K562 (cell line): ENCODE measurements around the gene PHTF1. TPM values are rescaled to one million over a fixed set of nuclear protein-coding genes. Genes with fewer than 3 reads are reported as not detected.

Source experiments
- BRD4 ChIP-seq: fragments of 200-600 bp; sonication (generic); IDR thresholded peaks from 2 replicates; pipeline ENCODE4 v1.6.1; 2017; ENCODE audit warnings: inconsistent platforms
- CEBPG ChIP-seq, 3 experiments: fragments of 200-800 bp in 1 of 3; sonication (Bioruptor generic) in 1 of 3; sonication (generic) in 1 of 3; formaldehyde crosslinking in 1 of 3; IDR thresholded peaks in 2 of 3; conservative IDR thresholded peaks in 1 of 3; 2 replicates each; pipeline versions ENCODE4 v1.6.1 to v1.8.0; 2016 to 2022; ENCODE audit warnings: missing compliant biosample characterization in 2 of 3, missing genetic modification characterization in 2 of 3, mild to moderate bottlenecking in 1 of 3, missing genetic modification reagents in 1 of 3
- CHD1 ChIP-seq: fragments of 200-600 bp; sonication (generic); IDR thresholded peaks from one replicate; pipeline ENCODE4 v1.6.1; 2012; ENCODE audit warnings: mild to moderate bottlenecking, moderate library complexity, low read length, inconsistent platforms
- CREB3 ChIP-seq: fragments of 450-650 bp; conservative IDR thresholded peaks from 2 replicates; pipeline ENCODE4 v1.6.1; 2016; ENCODE audit warnings: missing genetic modification characterization, low read depth, mild to moderate bottlenecking, missing compliant biosample characterization, moderate library complexity
- CXXC5 ChIP-seq: fragments of 250-450 bp; sonication (Bioruptor Pico); IDR thresholded peaks from 2 replicates; pipeline ENCODE4 v1.8.0; 2022; ENCODE audit warnings: inconsistent platforms, mild to moderate bottlenecking, moderate library complexity
- DDX20 ChIP-seq: fragments of 450-650 bp; IDR thresholded peaks from 2 replicates; pipeline ENCODE4 v1.6.1; 2016; ENCODE audit warnings: missing genetic modification characterization, low read depth, mild to moderate bottlenecking, missing compliant biosample characterization, moderate library complexity
- EWSR1 ChIP-seq: fragments of 450-650 bp; IDR thresholded peaks from 2 replicates; pipeline ENCODE4 v1.6.1; 2018; ENCODE audit warnings: borderline replicate concordance, mild to moderate bottlenecking, low read depth, moderate library complexity; ENCODE audit not compliant: partially characterized antibody
- GTF2F1 ChIP-seq: IDR thresholded peaks from 2 replicates; pipeline ENCODE4 v1.6.1; 2011; ENCODE audit warnings: low read depth, low read length, improper control_type of control experiment
- HDAC2 ChIP-seq: fragments of 450-650 bp; IDR thresholded peaks from 2 replicates; pipeline ENCODE4 v1.6.1; 2016; ENCODE audit warnings: mild to moderate bottlenecking
- JUN ChIP-seq, 2 experiments: sonication (generic) in 1 of 2; formaldehyde crosslinking in 1 of 2; IDR thresholded peaks; 2 replicates each; pipeline versions ENCODE4 v1.6.1 to v1.8.0; 2012 to 2022; ENCODE audit warnings: borderline replicate concordance in 2 of 2, mild to moderate bottlenecking in 2 of 2, improper control_type of control experiment in 1 of 2, low read depth in 1 of 2, low read length in 1 of 2, missing genetic modification reagents in 1 of 2
- NFATC3 ChIP-seq: fragments of 450-650 bp; IDR thresholded peaks from 2 replicates; pipeline ENCODE4 v1.6.1; 2017; ENCODE audit warnings: mild to moderate bottlenecking
- NRF1 ChIP-seq, 2 experiments: fragments of 450-650 bp; IDR thresholded peaks in 1 of 2; conservative IDR thresholded peaks in 1 of 2; 2 replicates each; pipeline ENCODE4 v1.6.1; 2014; ENCODE audit warnings: mild to moderate bottlenecking in 2 of 2
- POLR2B ChIP-seq: fragments of 450-650 bp; IDR thresholded peaks from 2 replicates; pipeline ENCODE4 v1.6.1; 2018; ENCODE audit warnings: low read depth; ENCODE audit not compliant: partially characterized antibody
- RHOXF2B ChIP-seq: fragments of 250-450 bp; sonication (Bioruptor Pico); conservative IDR thresholded peaks from 2 replicates; pipeline ENCODE4 v1.5.1; 2021
- SIRT6 ChIP-seq: IDR thresholded peaks from one replicate; pipeline ENCODE4 v1.6.1; 2012; ENCODE audit warnings: low read depth, mild to moderate bottlenecking, control low read depth, inconsistent platforms, low read length, moderate library complexity
- SP1 ChIP-seq: sonication (generic); formaldehyde crosslinking; IDR thresholded peaks from 2 replicates; pipeline ENCODE4 v1.8.1; 2022; ENCODE audit warnings: mild to moderate bottlenecking, missing genetic modification reagents
- ZNF24 ChIP-seq: fragments of 450-650 bp; IDR thresholded peaks from 2 replicates; pipeline ENCODE4 v1.6.1; 2016
- ZNF655 ChIP-seq: fragments of 250-450 bp; sonication (Bioruptor Pico); IDR thresholded peaks from 2 replicates; pipeline ENCODE4 v1.5.0; 2021
- polyA plus RNA-seq, 8 experiments: library from polyadenylated mRNA; depleted of rRNA in 4 of 8; stranded (reverse) in 5 of 8; unstranded in 3 of 8; fragments of >200 nt; fragmentation: Nextera tagmentation in 2 of 8; fragmentation: Illumina TruSeq in 1 of 8; extraction: Ambion mirVana in 2 of 8; extraction: Trizol in 1 of 8; gene quantifications; 2 replicates each; pipeline versions ENCODE4 v1.2.1 to v1.2.3, GENCODE V29; 2011 to 2014; ENCODE audit warnings: inconsistent platforms in 1 of 8, missing spikeins in 1 of 8
- total RNA-seq, 7 experiments: library from RNA; depleted of rRNA in 6 of 7; stranded (reverse); fragments of >200 nt in 6 of 7; fragmentation: Illumina TruSeq in 2 of 7; extraction: Trizol in 2 of 7; gene quantifications; 2 replicates each; pipeline versions ENCODE4 v1.2.1 to v1.2.3, GENCODE V29; 2011 to 2021; ENCODE audit warnings: low replicate concordance in 1 of 7
- TF ChIP-seq, protein P1 (sequence below): fragments of 250-450 bp; sonication (Bioruptor Pico); IDR thresholded peaks from 2 replicates; pipeline ENCODE4 v1.8.0; 2021; ENCODE audit warnings: moderate library complexity, mild to moderate bottlenecking, inconsistent platforms
- TF ChIP-seq, protein P2 (sequence below): fragments of 250-450 bp; sonication (Bioruptor Pico); IDR thresholded peaks from 2 replicates; pipeline ENCODE4 v1.4.0; 2020; ENCODE audit warnings: mild to moderate bottlenecking, moderate library complexity
- TF ChIP-seq, protein P3 (sequence below): sonication (generic); formaldehyde crosslinking; IDR thresholded peaks from 2 replicates; pipeline ENCODE4 v1.8.0; 2022; ENCODE audit warnings: missing genetic modification reagents, mild to moderate bottlenecking, borderline replicate concordance

The PHTF1 gene
- total and polyA plus RNA-seq, 9 of the 15 experiments (the other 6 are each of a cell fraction or from before 2014, with no cell fraction given), result 8.4 to 36.2 (median 23.0) TPM

DNA sequence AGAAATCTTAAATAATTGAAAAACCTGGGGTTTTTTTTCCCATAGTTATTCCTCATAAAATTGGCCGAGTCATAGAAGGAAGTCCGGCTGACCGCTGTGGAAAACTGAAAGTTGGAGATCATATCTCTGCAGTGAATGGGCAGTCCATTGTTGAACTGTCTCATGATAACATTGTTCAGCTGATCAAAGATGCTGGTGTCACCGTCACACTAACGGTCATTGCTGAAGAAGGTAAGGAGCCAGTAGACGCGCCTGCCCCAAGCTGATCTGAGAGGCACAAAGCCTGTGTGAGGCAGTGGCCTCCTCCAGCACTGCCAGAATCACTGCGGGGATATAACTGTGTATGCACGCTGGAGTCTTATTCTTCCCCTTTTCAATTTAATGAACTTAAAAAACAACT, 100.3 kb downstream of the PHTF1 start (continued):
- TF ChIP-seq CEBPG (CRISPR knock-in tag; IDR thresholded peaks at IDR 0.05) (no peak), CEBPG (tag; conservative IDR thresholded peaks at IDR 0.05 in 1 of 2, IDR thresholded peaks at IDR 0.05 in 1 of 2) (no peak), POLR2B (no peak), ZNF655 (CRISPR knock-in tag) (no peak), SIRT6 (no peak), DDX20 (no peak), CHD1 (no peak), ZNF24 (no peak), NRF1 (conservative IDR thresholded peaks at IDR 0.05 in 1 of 2, IDR thresholded peaks at IDR 0.05 in 1 of 2) (peak in 1 of 2 experiments; percentile 24; a peak in 1 of 4 replicates), RHOXF2B (CRISPR knock-in tag) (no peak), BRD4 (no peak), SP1 (CRISPR knock-in tag) (no peak), CREB3 (tag) (no peak), JUN (IDR thresholded peaks at IDR 0.05; ENCODE audit: borderline replicate concordance, low read depth, low read length) (no peak), JUN (CRISPR knock-in tag; IDR thresholded peaks at IDR 0.05; ENCODE audit: borderline replicate concordance) (no peak), CXXC5 (peak; percentile 49), GTF2F1 (no peak), EWSR1 (no peak), NFATC3 (no peak), HDAC2 (peak; percentile 72; the same call in 1 of the 2 replicates)
- TF ChIP-seq, protein P1, sequence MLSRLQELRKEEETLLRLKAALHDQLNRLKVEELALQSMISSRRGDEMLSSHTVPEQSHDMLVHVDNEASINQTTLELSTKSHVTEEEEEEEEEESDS (CRISPR knock-in tag), result no peak
- TF ChIP-seq, protein P2, sequence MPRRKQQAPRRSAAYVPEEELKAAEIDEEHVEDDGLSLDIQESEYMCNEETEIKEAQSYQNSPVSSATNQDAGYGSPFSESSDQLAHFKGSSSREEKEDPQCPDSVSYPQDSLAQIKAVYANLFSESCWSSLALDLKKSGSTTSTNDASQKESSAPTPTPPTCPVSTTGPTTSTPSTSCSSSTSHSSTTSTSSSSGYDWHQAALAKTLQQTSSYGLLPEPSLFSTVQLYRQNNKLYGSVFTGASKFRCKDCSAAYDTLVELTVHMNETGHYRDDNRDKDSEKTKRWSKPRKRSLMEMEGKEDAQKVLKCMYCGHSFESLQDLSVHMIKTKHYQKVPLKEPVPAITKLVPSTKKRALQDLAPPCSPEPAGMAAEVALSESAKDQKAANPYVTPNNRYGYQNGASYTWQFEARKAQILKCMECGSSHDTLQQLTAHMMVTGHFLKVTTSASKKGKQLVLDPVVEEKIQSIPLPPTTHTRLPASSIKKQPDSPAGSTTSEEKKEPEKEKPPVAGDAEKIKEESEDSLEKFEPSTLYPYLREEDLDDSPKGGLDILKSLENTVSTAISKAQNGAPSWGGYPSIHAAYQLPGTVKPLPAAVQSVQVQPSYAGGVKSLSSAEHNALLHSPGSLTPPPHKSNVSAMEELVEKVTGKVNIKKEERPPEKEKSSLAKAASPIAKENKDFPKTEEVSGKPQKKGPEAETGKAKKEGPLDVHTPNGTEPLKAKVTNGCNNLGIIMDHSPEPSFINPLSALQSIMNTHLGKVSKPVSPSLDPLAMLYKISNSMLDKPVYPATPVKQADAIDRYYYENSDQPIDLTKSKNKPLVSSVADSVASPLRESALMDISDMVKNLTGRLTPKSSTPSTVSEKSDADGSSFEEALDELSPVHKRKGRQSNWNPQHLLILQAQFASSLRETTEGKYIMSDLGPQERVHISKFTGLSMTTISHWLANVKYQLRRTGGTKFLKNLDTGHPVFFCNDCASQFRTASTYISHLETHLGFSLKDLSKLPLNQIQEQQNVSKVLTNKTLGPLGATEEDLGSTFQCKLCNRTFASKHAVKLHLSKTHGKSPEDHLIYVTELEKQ (CRISPR knock-in tag), result no peak
- TF ChIP-seq, protein P3, sequence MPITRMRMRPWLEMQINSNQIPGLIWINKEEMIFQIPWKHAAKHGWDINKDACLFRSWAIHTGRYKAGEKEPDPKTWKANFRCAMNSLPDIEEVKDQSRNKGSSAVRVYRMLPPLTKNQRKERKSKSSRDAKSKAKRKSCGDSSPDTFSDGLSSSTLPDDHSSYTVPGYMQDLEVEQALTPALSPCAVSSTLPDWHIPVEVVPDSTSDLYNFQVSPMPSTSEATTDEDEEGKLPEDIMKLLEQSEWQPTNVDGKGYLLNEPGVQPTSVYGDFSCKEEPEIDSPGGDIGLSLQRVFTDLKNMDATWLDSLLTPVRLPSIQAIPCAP, result no peak
